Gastroesophageal sphincter (tissue), 4 donors: ENCODE measurements around the gene PCBP3. TPM values are rescaled to one million over a fixed set of nuclear protein-coding genes. Genes with fewer than 3 reads are reported as not detected.

Source experiments
- total RNA-seq, 4 donors: library from RNA; depleted of rRNA; stranded (reverse); fragments of >200 nt; gene quantifications; one replicate each; pipeline ENCODE4 v1.1.0, GENCODE V29; 2016

Gene PCBP3
- total RNA-seq, 4 donors from 2014 or later, result 5.1 to 14.8 (median 10.4) TPM

Other genes with a start within 250 kb of the PCBP3 start
- gene COL18A1, start 238.6 kb upstream of the PCBP3 start, total RNA-seq, result 100 to 1,000 TPM in 1 of 4 donors, 10 to 100 TPM in 3; 69.3 to 116 (median 78.4) TPM
- 1 to 10 TPM; 1.5 to 8.6 (median 5.3) TPM for gene SLC19A1, start 101.3 kb upstream of the PCBP3 start, total RNA-seq